Fibroblast of skin of left quadriceps (primary cell): ENCODE measurements around the gene LMF1.
"Not testable (repeated sequence)": the region's sequence is repeated elsewhere in the genome, so short reads cannot be mapped to it uniquely, and the experiment has no call there.

Source experiments
- DNase-seq, 2 experiments: peaks; one replicate each; pipeline ENCODE4 v3.0.0-alpha.2; 2013; ENCODE audit warnings: low read depth in 2 of 2

Gene LMF1

GRCh38 chr16:831571-832413, 139.0 kb downstream of the LMF1 start:
- no peak for DNase-seq

GRCh38 chr16:830871-831570, 139.8 kb downstream of the LMF1 start:
- DNase-seq, result no peak

- DNase-seq, result no peak
Observed at GRCh38 chr16:830107-830870, 140.5 kb downstream of the LMF1 start.

- no peak for DNase-seq
Observed at GRCh38 chr16:828891-829290, 141.9 kb downstream of the LMF1 start.

GRCh38 chr16:827513-827912, 143.3 kb downstream of the LMF1 start:
- DNase-seq, result no peak

- DNase-seq, result no peak
Observed at GRCh38 chr16:825341-826061, 145.3 kb downstream of the LMF1 start.

GRCh38 chr16:824601-825000, 146.2 kb downstream of the LMF1 start:
- no peak for DNase-seq

GRCh38 chr16:824194-824593, 146.6 kb downstream of the LMF1 start:
- DNase-seq, result no peak

GRCh38 chr16:822909-823297, 147.9 kb downstream of the LMF1 start:
- no peak for DNase-seq

GRCh38 chr16:822174-822908, 148.4 kb downstream of the LMF1 start:
- no peak for DNase-seq

GRCh38 chr16:821751-822150, 149.0 kb downstream of the LMF1 start:
- DNase-seq, result no peak

- no peak for DNase-seq
Observed at GRCh38 chr16:820748-821147, 150.0 kb downstream of the LMF1 start.

GRCh38 chr16:820044-820408, 150.8 kb downstream of the LMF1 start:
- not testable (repeated sequence) for DNase-seq

GRCh38 chr16:819336-820043, 151.3 kb downstream of the LMF1 start:
- no peak for DNase-seq

GRCh38 chr16:818592-818991, 152.2 kb downstream of the LMF1 start:
- DNase-seq, result no peak

GRCh38 chr16:818132-818531, 152.7 kb downstream of the LMF1 start:
- no peak for DNase-seq

- DNase-seq, result no peak
Observed at GRCh38 chr16:817001-817906, 153.5 kb downstream of the LMF1 start.

GRCh38 chr16:815861-816260, 154.9 kb downstream of the LMF1 start:
- no peak for DNase-seq

GRCh38 chr16:814974-815373, 155.8 kb downstream of the LMF1 start:
- DNase-seq, result peak; percentile 15 to 16
